Glutamatergic neuron (in vitro differentiated cells): ENCODE data around the gene RSL1D1. TPM values are rescaled to one million over a fixed set of nuclear protein-coding genes. Genes with fewer than 3 reads are reported as not detected.
"Not testable (repeated sequence)": the region's sequence is repeated elsewhere in the genome, so short reads cannot be mapped to it uniquely, and the experiment has no call there.

Source experiments
- DNase-seq: peaks from one replicate; pipeline ENCODE4 v3.0.0; 2022
- H3K27ac Mint-ChIP-seq: one replicate; pipeline ENCODE4 v1.8.0; 2020; ENCODE audit warnings: mild to moderate bottlenecking, mixed read lengths, inconsistent platforms; ENCODE audit not compliant: unreplicated experiment
- H3K27me3 Mint-ChIP-seq: one replicate; pipeline ENCODE4 v1.8.0; 2020; ENCODE audit warnings: mild to moderate bottlenecking, moderate library complexity, mixed read lengths, inconsistent platforms; ENCODE audit not compliant: unreplicated experiment
- H3K36me3 Mint-ChIP-seq: one replicate; pipeline ENCODE4 v1.8.0; 2020; ENCODE audit warnings: mild to moderate bottlenecking, mixed read lengths, inconsistent platforms; ENCODE audit not compliant: unreplicated experiment
- H3K4me1 Mint-ChIP-seq: one replicate; pipeline ENCODE4 v1.8.0; 2020; ENCODE audit warnings: mild to moderate bottlenecking, low read depth, mixed read lengths, inconsistent platforms; ENCODE audit not compliant: unreplicated experiment
- H3K4me3 Mint-ChIP-seq: one replicate; pipeline ENCODE4 v1.8.0; 2020; ENCODE audit warnings: mild to moderate bottlenecking, mixed read lengths, inconsistent platforms; ENCODE audit not compliant: unreplicated experiment
- H3K9me3 Mint-ChIP-seq: one replicate; pipeline ENCODE4 v1.8.0; 2020; ENCODE audit warnings: mild to moderate bottlenecking, moderate library complexity, mixed read lengths, inconsistent platforms; ENCODE audit not compliant: unreplicated experiment
- CTCF ChIP-seq: fragments of 200-600 bp; sonication (generic); IDR thresholded peaks from one replicate; pipeline ENCODE4 v1.5.0; 2021; ENCODE audit not compliant: partially characterized antibody, unreplicated experiment
- total RNA-seq: library from RNA; stranded (reverse); fragmentation: NEBNext Ultra II Directional; extraction: Animal tissue kit (Norgen Biotek cat#: 25700); gene quantifications from one replicate; pipeline ENCODE4 v1.2.1, GENCODE V29; 2021; ENCODE audit not compliant: unreplicated experiment

The RSL1D1 gene
- total RNA-seq, 1 donor from 2014 or later = 71.2 TPM

GRCh38 chr16:11833951-11834695, 17.2 kb downstream of the RSL1D1 start:
- H3K9me3 Mint-ChIP-seq = peaks cover 7% of the 10 kb centered on the region
- H3K4me1 Mint-ChIP-seq = peaks cover 4% of the 10 kb centered on the region
- H3K27me3 Mint-ChIP-seq = no peaks in the 10 kb centered on the region
- no peaks in the 10 kb centered on the region for H3K36me3 Mint-ChIP-seq
- DNase-seq = no peak
- H3K27ac Mint-ChIP-seq = no peak overlapping the region
- no peak overlapping the region for H3K4me3 Mint-ChIP-seq
- no peak for TF ChIP-seq CTCF

GRCh38 chr16:11828696-11829095, 22.6 kb downstream of the RSL1D1 start:
- H3K4me3 Mint-ChIP-seq = no peak overlapping the region
- peaks cover 3% of the 10 kb centered on the region for H3K9me3 Mint-ChIP-seq
- no peak for TF ChIP-seq CTCF
- no peaks in the 10 kb centered on the region for H3K27me3 Mint-ChIP-seq
- no peak for DNase-seq
- H3K4me1 Mint-ChIP-seq = no peaks in the 10 kb centered on the region
- no peak overlapping the region for H3K27ac Mint-ChIP-seq
- no peaks in the 10 kb centered on the region for H3K36me3 Mint-ChIP-seq

- not testable (repeated sequence) for H3K36me3 Mint-ChIP-seq, DNase-seq, H3K4me3 Mint-ChIP-seq, H3K27me3 Mint-ChIP-seq, H3K9me3 Mint-ChIP-seq, H3K4me1 Mint-ChIP-seq, H3K27ac Mint-ChIP-seq
Measured at GRCh38 chr16:11825520-11826165, 25.7 kb downstream of the RSL1D1 start.

- Mint-ChIP-seq H3K27ac (no peak overlapping the region), H3K36me3 (no peaks in the 10 kb centered on the region), H3K4me1 (no peaks in the 10 kb centered on the region), H3K9me3 (no peaks in the 10 kb centered on the region), H3K4me3 (no peak overlapping the region), H3K27me3 (no peaks in the 10 kb centered on the region)
- DNase-seq = no peak
- TF ChIP-seq CTCF = no peak
Measured at GRCh38 chr16:11824362-11824761, 27.0 kb downstream of the RSL1D1 start.

- not testable (repeated sequence) for H3K27me3 Mint-ChIP-seq, H3K9me3 Mint-ChIP-seq, H3K36me3 Mint-ChIP-seq, DNase-seq, H3K27ac Mint-ChIP-seq, H3K4me1 Mint-ChIP-seq, H3K4me3 Mint-ChIP-seq
Measured at GRCh38 chr16:11823645-11824044, 27.7 kb downstream of the RSL1D1 start.

- H3K4me3 Mint-ChIP-seq = no peak overlapping the region
- H3K27ac Mint-ChIP-seq = no peak overlapping the region
- H3K4me1 Mint-ChIP-seq = no peaks in the 10 kb centered on the region
- no peak for DNase-seq
- no peaks in the 10 kb centered on the region for H3K27me3 Mint-ChIP-seq
- H3K36me3 Mint-ChIP-seq = no peaks in the 10 kb centered on the region
- no peak for TF ChIP-seq CTCF
- H3K9me3 Mint-ChIP-seq = no peaks in the 10 kb centered on the region
Measured at GRCh38 chr16:11819798-11820197, 31.5 kb downstream of the RSL1D1 start.

- H3K36me3 Mint-ChIP-seq, DNase-seq, H3K27ac Mint-ChIP-seq, H3K4me1 Mint-ChIP-seq, H3K9me3 Mint-ChIP-seq, H3K27me3 Mint-ChIP-seq, H3K4me3 Mint-ChIP-seq: not testable (repeated sequence)
Measured at GRCh38 chr16:11818970-11819369, 32.4 kb downstream of the RSL1D1 start.
